Cardiac muscle cell (in vitro differentiated cells and primary cell): ENCODE data around the gene RPS6KA5. TPM values are rescaled to one million over a fixed set of nuclear protein-coding genes. Genes with fewer than 3 reads are reported as not detected.
"Not testable (repeated sequence)": the region's sequence is repeated elsewhere in the genome, so short reads cannot be mapped to it uniquely, and the experiment has no call there.

Source experiments
- DNase-seq, 2 donors: peaks; one replicate each; pipeline versions ENCODE4 v3.0.0 to v3.0.0-alpha.2; 2010 to 2017; ENCODE audit warnings: low read depth in 1 of 2, low spot score in 1 of 2
- H3K27ac ChIP-seq: fragments of 200-600 bp; sonication (generic); 2 replicates; pipeline ENCODE4 v1.5.1; 2016
- H3K27me3 ChIP-seq: fragments of 200-600 bp; sonication (generic); 2 replicates; pipeline ENCODE4 v1.6.0; 2016; ENCODE audit warnings: control low read depth
- H3K36me3 ChIP-seq: fragments of 200-600 bp; sonication (generic); 2 replicates; pipeline ENCODE4 v1.5.1; 2016; ENCODE audit warnings: control low read depth
- H3K4me1 ChIP-seq: fragments of 200-600 bp; sonication (generic); 2 replicates; pipeline ENCODE4 v1.8.1; 2017; ENCODE audit warnings: low read depth, mild to moderate bottlenecking, mixed run types
- H3K4me3 ChIP-seq: fragments of 200-600 bp; sonication (generic); 2 replicates; pipeline ENCODE4 v1.5.1; 2016; ENCODE audit warnings: mild to moderate bottlenecking
- H3K9me3 ChIP-seq: fragments of 200-600 bp; sonication (generic); 2 replicates; pipeline ENCODE4 v1.5.1; 2017; ENCODE audit warnings: low read depth, mild to moderate bottlenecking, control low read depth
- CTCF ChIP-seq: IDR thresholded peaks from 2 replicates; pipeline ENCODE4 v1.5.1; 2012; ENCODE audit warnings: low read depth, mild to moderate bottlenecking, low read length
- polyA plus RNA-seq: library from polyadenylated mRNA; unstranded; fragments of >200 nt; fragmentation: Nextera tagmentation; extraction: Ambion mirVana; gene quantifications from 2 replicates; pipeline ENCODE4 v1.2.1, GENCODE V29; 2016
- total RNA-seq: library from RNA; depleted of rRNA; stranded (reverse); fragments of >200 nt; gene quantifications from 2 replicates; pipeline ENCODE4 v1.2.3, GENCODE V29; 2016

RPS6KA5 gene
- total and polyA plus RNA-seq, 2 experiments from 2014 or later = 3.3 to 10.9 TPM

- Histone ChIP-seq H3K4me3 (no peak overlapping the region), H3K27ac (no peak overlapping the region), H3K4me1 (no peaks in the 10 kb centered on the region), H3K27me3 (no peaks in the 10 kb centered on the region), H3K36me3 (no peaks in the 10 kb centered on the region), H3K9me3 (no peaks in the 10 kb centered on the region)
- DNase-seq = no peak
- no peak for TF ChIP-seq CTCF
Observed at GRCh38 chr14:90983560-90983959, 76.9 kb downstream of the RPS6KA5 start.

DNA sequence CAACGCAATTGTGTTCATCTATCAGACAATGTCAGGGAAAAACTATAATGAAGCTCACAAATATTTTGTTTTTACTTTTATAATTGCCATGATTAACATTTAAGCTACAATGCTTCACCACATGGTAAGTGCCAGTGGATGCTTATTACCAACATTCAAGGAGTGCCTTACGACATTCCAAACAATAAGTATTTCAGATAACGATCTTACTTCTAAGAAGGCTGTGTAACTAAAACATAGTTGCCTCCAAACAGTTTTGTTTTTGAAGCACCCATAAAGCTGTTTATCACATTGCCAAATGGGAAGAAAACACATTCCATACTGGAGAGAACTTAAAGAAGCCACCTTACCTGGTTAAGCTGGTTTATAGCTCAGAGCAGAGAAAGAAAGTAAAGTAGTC, 78.8 kb downstream of the RPS6KA5 start:
- no peak for DNase-seq
- Histone ChIP-seq H3K27ac (no peak overlapping the region), H3K4me1 (no peaks in the 10 kb centered on the region), H3K36me3 (no peaks in the 10 kb centered on the region), H3K4me3 (no peak overlapping the region), H3K9me3 (no peaks in the 10 kb centered on the region), H3K27me3 (no peaks in the 10 kb centered on the region)
- TF ChIP-seq CTCF = no peak

GRCh38 chr14:90980636-90981035, 79.8 kb downstream of the RPS6KA5 start:
- not testable (repeated sequence) for H3K9me3 ChIP-seq, H3K4me1 ChIP-seq, H3K27ac ChIP-seq, H3K36me3 ChIP-seq, DNase-seq, H3K4me3 ChIP-seq, H3K27me3 ChIP-seq

DNA sequence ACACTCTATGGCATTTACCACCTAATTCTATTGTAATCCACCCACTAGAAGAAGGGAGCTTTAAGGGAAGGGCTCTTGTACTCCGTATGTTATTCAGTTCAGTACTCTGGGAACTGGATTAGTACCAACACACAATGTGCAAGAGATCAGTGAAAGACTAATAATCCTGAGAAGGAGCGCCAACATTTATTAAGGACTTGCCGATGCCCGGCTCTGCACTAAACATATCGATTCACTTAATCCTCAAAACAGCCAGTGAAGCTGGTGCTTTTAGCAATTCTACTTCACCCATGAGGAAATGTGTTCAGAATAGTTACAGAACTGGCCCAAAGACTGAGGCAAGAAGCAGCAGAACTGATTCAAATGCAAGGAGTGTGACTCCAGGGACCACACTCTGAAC, 80.9 kb downstream of the RPS6KA5 start:
- no peaks in the 10 kb centered on the region for H3K36me3 ChIP-seq
- no peak overlapping the region for H3K27ac ChIP-seq
- no peaks in the 10 kb centered on the region for H3K9me3 ChIP-seq
- no peaks in the 10 kb centered on the region for H3K4me1 ChIP-seq
- TF ChIP-seq CTCF = no peak
- no peak for DNase-seq
- no peaks in the 10 kb centered on the region for H3K27me3 ChIP-seq
- H3K4me3 ChIP-seq = no peak overlapping the region

DNA sequence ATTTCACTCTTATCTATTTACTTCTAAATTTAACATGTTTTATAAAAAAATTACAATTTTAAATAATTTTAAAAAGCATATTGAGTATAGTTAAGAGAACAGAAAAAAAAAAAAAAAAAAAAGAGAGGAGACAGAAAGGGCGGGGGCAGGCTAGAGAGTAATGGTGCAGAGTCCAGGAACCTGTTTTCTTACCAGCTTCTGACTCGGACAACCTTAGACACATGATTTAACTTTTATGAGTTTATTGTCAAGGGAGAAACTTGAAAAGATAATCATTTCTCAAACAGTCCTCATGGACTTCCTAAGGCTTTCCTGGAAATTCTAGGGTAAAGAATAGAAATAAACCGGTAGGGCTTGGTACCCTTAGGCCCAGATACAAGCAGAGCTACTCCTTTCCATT, 84.3 kb downstream of the RPS6KA5 start:
- TF ChIP-seq CTCF = no peak
- Histone ChIP-seq H3K9me3 (no peaks in the 10 kb centered on the region), H3K36me3 (no peaks in the 10 kb centered on the region), H3K27me3 (no peaks in the 10 kb centered on the region), H3K4me3 (no peak overlapping the region), H3K27ac (no peak overlapping the region), H3K4me1 (no peaks in the 10 kb centered on the region)
- DNase-seq = no peak

- H3K4me3 ChIP-seq = no peak overlapping the region
- no peak for TF ChIP-seq CTCF
- H3K27me3 ChIP-seq = no peaks in the 10 kb centered on the region
- no peaks in the 10 kb centered on the region for H3K36me3 ChIP-seq
- H3K27ac ChIP-seq = no peak overlapping the region
- no peaks in the 10 kb centered on the region for H3K9me3 ChIP-seq
- H3K4me1 ChIP-seq = no peaks in the 10 kb centered on the region
- DNase-seq = no peak
Observed at GRCh38 chr14:90971687-90972086, 88.8 kb downstream of the RPS6KA5 start.
